Mammary epithelial cell (primary cell): Measurements from ENCODE around the gene CUX1.

ENCODE experiments used
- EZH2 ChIP-seq: IDR thresholded peaks from 2 replicates; pipeline ENCODE4 v1.6.1; 2012; ENCODE audit warnings: low read length, inconsistent platforms, borderline replicate concordance
- TF ChIP-seq, protein P1 (sequence below), 2 donors: IDR thresholded peaks in 1 of 2; conservative IDR thresholded peaks in 1 of 2; 2 replicates each; pipeline ENCODE4 v1.5.1; 2011 to 2012; ENCODE audit warnings: inconsistent platforms in 2 of 2, low read length in 2 of 2, mild to moderate bottlenecking in 2 of 2, control low read depth in 1 of 2, low read depth in 1 of 2; ENCODE audit not compliant: insufficient read depth in 1 of 2; ENCODE audit errors: extremely low read depth in 1 of 2

- TF ChIP-seq EZH2, result no peak
- TF ChIP-seq, protein P1, sequence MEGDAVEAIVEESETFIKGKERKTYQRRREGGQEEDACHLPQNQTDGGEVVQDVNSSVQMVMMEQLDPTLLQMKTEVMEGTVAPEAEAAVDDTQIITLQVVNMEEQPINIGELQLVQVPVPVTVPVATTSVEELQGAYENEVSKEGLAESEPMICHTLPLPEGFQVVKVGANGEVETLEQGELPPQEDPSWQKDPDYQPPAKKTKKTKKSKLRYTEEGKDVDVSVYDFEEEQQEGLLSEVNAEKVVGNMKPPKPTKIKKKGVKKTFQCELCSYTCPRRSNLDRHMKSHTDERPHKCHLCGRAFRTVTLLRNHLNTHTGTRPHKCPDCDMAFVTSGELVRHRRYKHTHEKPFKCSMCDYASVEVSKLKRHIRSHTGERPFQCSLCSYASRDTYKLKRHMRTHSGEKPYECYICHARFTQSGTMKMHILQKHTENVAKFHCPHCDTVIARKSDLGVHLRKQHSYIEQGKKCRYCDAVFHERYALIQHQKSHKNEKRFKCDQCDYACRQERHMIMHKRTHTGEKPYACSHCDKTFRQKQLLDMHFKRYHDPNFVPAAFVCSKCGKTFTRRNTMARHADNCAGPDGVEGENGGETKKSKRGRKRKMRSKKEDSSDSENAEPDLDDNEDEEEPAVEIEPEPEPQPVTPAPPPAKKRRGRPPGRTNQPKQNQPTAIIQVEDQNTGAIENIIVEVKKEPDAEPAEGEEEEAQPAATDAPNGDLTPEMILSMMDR (conservative IDR thresholded peaks at IDR 0.05 in 1 of 2, IDR thresholded peaks at IDR 0.05 in 1 of 2; ENCODE audit: extremely low read depth in 1 of 2, insufficient read depth in 1 of 2, low read depth in 1 of 2, low read length in 2 of 2), result no peak
Measured at GRCh38 chr7:102254521-102254920, 437.1 kb downstream of the CUX1 start.
